HG02973 (cell line): ENCODE data around the gene CD2.

Experiments
- ATAC-seq: cut with Tn5 transposase; IDR thresholded peaks from one replicate; pipeline ENCODE4 v1.9.1; 2021; ENCODE audit warnings: moderate library complexity; ENCODE audit not compliant: unreplicated experiment

CD2 gene

DNA sequence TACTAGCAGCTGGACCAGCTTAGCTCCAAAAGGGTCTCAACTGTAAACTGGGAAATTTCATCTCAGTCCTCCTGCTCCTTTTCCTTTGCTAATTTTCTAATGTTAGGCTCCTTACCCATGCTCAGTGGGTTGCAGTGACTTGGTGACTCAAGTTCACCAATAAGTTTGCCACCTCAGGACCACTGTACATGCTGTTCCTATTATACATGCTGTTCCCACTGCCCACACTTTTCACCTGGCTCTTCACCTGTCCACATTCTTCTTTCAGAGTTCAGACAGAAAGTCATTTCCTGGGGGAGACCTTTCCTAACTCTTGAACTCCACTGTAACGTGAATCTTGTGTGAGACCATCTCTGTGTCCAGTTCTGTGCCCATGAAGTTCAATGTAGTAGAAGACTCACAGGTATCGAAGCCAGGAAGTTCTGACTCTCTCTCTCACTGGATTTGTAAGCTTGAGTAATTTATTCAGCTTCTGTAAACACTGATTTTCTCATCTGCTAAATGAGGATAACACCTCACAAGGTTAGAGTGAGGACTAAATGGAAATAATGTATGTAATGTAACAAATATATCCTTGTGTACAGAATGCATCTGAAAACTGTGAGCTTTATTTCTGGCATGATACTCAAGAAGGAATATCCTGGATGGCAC lies 17.9 kb downstream of the CD2 start:
- no peak for ATAC-seq

DNA sequence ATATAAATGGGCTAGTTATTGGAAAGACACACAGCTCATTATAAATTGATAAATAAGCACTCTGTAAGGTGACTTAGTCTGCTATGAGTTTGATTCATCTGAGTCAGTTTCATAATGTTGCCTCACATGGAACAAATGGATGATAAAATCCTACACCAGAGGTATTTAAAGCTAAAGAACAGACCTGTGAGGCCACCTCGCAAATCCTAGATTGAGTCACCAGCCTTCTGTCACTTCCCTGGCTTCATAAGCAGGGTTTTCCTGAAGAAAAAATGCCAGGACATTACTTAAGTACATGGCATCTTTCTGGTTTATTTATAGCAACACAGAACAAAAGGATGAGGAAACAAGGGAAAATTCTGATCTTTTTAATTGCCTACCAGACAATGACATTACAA lies 18.4 kb downstream of the CD2 start:
- no peak for ATAC-seq

DNA sequence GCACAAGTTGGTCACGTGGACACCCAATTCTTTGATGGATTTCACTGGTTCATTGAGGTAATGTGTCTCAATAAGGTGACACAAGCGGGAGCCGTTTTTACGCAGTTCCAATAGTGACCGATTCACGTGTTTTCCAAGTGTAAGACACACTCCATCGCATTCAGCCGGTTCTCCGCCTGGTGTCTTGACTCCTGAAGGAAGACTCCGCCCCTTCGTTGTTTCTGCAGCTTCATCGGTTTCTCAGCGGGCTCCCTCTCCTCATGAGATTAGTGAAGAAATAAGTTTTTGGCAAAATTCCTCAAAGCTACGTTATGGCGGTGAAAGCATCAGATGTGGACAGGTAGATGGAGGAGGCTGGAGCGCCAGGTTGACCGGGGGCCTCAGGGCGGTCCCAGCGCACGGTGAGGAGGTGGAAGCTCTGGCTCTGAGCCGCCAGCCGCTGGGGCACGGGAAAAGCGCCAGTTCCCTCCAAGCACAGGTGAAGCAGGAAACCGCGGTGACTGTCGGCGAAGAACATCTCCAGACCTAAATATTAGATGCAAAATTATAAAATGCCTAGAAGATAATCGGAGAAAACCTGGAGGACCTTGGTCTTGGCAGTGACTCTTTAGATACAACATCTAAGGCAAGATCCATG lies 21.0 kb downstream of the CD2 start:
- ATAC-seq = no peak

DNA sequence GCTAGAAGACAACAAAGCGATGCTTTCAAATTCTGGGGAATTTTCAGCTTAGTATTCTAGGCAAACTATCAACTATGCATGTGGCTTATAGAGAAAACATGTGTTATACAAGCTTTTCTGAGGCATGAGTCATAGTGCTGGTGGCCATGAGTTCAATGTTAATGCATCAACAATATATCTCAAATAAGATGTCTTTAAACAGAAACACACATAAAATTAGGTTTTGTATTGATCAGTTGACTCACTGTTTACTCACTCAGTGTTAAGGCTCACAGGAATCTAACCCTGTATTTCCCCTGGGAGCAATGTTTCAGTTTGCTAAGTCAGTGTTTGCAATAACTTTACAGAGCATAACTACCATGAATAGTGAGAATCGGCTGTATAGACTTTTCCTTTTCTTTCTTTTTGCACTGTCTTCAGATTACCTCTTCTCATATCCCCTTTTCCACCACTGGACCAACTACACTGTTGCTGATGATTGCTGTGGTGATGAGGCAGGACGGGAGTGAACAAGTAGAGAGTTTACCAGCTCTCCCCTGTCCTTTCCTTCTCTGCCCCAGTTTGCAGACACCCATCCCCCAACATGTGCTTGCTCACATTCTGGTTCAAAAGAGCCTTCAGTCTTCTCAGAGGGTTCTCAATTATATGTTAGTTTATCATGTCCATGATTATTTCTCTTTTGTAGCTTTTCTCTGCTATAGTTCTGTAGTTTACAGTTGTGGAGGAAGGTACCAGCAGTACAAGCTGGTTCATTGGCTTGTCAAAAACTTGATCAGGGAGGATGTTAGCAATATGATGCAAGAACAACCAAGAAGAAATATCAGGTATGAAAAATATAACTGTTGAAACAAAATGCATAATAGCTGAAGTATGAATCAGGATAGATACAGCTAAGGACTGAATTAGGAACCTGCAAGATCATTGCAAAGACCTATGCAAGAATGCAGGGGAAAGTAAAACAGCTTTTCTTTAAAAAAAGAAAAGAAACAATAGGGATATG lies 23.9 kb downstream of the CD2 start:
- no peak for ATAC-seq

DNA sequence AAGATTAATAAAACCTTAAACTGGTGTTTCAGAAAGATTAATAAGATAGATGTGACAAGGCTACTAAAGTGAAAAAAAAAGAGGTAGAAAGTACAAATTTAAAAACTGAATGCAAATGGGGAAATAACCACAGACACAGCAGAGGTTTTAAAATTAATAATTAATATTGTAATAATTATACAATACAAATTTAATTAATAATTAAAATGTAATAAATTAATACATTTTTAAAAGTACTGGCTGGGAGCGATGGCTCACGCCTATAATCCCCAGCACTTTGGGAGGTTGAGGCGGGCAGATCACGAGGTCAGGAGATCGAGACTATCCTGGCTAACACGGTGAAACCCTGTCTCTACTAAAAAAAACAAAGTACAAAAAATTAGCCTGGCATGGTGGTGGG lies 26.8 kb downstream of the CD2 start:
- no peak for ATAC-seq

DNA sequence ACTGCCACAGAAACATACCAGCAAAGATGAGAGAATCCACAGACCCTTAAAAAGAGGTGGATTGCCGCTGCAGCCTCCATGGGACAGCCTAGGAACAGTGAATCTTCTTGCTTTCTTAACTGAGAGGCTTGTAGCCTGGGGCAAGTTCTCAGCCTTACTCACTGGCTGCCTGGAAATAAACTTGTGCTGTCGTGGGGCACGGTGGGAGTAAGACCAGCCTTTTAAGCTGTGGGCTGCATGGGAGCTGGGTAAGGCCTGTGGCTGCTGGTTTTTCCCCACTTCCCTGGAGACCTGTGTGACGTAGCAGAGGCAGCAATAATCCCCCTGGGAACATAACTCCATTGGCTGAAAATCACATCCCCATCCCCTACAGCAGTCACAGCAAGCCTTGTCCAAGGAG lies 30.8 kb downstream of the CD2 start:
- no peak for ATAC-seq

DNA sequence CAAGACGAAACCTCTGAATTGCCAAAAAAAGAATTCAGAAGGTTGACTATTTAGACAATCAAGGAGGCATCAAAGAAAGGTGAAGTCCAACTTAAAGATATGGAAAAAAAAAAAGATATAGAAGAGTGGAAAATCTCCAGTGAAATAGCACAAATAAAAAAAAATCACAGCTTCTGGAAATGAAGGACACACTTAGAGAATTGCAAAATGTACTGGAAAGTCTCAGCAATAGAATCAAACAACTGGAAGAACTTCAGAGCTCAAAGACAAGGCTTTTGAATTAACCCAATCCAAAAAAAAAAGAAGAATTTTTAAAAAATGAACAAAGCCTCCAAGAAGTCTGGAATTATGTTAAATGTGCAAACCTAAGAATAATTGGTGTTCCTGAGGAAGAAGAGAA lies 31.8 kb downstream of the CD2 start:
- ATAC-seq = no peak

DNA sequence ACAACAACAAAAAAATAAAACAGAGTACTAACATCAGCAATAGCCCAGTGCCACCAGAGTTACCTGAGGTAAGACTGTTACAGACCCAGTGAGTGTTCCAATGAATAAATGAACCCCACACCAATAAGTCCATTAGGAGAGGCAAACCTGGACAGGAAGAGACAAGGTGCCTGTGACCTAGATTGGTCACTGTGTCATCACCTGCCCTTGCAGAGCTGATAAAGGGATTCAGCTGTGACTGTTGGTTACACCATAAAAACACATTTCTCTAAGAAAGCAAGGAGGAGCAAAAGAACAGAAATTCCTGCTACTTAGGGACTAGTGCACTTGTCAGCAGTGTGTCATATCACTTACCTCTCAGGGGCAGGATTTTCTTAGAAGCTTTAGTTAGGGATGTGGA lies 37.5 kb downstream of the CD2 start:
- no peak for ATAC-seq

DNA sequence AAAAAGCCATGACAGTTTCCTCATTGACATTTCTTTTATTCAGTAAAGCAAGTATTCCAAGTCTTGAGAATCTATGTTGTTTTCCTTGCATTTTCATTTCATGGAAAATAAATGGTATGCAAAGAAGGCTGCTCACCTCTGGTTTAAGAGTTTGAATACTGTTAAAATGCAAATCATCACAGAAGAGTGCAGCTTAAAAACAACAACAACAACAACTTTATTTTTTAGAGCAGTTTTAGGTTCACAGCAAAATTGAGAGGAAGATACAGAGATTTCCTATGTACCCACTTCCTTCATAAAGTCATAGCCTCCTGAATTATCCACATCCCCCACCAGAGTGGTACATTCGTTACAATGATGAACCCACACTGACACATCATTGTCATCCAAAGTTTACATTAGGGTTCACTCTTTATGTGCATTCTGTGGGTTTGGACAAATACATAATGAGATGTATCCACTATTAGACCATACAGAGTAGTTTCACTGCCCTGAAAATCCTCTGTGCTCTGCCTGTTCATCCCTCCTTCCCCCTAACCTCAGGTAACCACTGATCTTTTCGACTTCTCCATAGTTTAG lies 39.2 kb downstream of the CD2 start:
- ATAC-seq = no peak

DNA sequence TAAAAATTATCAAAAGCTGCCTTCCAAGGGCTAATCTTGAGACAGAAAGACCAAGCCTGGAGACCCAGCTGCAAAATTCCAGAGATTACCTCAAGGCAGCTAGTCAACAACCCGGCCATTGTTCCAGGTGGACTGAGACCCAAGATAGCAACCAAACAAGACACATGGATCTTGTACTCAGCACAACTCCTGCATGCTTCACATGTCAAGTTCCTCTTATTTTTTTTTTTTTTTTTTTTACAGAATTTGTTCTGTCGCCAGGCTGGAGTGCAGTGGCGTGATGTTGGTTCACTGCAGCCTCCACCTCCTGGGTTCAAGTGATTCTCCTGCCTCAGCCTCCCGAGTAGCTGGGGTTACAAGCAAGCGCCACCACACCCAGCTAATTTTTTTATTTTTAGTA lies 40.1 kb downstream of the CD2 start:
- no peak for ATAC-seq

DNA sequence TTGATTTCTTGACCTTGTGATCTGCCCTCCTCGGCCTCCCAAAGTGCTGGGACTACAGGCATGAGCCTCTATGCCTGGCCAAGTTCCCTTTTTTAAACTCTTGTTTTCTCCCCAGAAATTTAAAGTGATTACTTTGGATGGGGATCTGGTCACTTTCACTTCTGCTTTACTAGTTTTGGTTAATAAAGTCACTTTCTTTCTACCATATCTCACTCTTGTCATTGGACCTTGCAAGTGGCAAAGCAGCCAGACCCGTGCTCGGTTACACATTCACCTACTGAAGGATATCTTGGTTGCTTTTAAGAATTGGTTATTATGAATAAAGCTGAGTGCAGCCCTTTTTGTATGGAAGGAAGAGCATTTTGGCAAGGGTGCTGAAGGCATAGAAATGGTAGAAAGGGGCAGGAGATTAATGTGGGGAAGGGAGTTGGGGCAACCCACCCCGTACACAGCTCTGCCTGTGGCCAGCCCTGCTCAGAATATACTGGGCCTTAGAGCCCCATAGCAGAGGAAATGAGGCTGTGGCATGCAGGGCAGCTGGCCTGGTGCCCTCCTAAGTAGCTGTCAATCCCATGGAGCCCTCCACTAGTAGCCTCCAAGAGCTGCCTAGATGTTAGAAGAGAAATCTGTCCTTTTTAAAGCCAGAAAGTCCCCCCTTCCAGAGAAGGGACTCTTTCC lies 40.7 kb downstream of the CD2 start:
- peak; percentile 83 for ATAC-seq

DNA sequence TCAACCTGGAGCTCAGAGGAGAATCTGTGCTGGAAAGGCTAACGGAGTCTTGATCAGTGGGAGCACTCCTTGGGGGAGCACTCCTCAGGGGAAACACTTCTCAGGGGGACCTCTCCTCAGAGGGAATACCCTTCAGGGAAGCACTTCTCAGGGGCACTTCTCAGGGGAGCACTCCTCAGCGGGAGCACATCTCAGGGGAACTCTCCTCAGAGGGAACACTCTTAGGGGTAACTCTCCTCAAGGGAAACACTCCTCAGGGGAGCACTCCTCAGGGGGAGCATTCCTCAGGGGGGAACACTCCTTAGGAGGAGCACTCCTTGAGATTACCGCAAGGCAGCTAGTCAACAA lies 41.2 kb downstream of the CD2 start:
- no peak for ATAC-seq

DNA sequence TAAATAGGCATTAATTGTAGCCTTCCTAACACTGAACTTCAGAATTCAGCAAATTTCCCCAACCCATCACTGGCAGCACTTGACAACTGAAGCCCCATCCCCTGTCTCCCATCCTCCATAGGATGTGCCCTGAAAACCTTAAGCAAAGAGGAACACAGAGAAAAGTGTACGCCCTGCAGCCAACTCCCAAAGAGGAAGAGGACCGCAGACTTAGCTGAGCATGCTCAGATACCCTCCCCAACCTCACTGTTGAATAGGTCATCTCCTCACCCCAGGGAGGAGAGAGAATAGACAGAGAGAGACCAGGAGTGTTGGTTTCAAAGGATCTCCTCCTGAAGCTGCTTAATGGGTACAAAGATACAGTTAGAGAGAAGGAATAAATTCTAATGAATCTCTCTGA lies 50.5 kb downstream of the CD2 start:
- ATAC-seq = no peak

DNA sequence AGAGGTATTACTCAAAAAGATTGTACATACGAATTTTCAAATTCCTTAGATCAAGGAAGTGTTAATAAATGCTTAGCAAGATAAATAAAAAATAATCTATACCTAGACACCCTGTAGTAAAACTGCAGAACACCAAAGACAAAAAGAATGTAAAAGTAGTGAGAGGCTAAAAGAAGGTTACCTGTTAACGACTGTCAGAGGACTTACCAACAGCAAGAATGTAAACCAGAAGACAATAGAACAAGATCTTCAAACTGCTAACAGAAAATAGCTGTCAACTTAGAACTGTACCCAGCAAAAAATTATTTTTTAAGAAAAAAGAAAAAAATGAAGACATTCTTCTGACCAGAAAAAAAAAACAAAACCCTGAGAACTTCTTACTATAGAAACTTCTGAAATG lies 51.2 kb downstream of the CD2 start:
- no peak for ATAC-seq

DNA sequence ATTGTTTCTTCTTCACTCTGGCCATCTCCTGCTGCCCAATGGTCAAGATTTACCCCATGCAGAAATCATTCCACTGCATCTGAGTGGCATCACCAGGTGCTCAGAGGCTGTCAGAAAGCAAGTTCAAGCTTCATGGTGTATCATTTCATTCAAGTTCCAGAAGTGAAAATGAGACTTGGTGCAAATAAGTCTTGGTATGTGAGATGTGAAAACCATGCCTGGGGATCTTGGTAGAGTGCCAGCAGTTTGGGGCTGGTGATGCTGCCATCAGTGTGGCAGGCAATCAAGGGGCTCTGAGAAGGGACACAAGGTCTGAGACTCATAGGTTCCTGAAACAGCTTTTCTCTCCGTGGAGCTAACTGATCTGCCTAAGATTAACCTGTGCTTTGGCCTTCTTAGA lies 52.0 kb downstream of the CD2 start:
- no peak for ATAC-seq

DNA sequence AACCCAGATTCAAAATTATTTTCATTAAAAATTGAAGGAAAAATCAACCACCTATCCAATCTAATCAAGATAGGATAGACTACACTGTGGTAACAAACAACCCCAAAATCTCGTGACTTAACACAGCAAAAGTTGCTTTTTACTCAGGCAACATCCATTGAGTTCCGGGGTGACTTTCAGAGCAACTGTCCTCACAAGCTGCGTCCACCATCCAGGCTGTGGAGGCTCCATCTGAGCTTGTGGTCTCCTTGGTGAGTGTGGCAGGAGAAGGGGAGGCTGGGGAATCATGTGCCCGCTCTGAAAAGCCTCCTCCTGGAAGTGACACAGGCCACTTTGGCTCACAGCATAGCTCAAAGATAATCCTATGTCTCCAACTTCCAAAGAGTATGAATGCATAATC lies 52.4 kb downstream of the CD2 start:
- no peak for ATAC-seq

DNA sequence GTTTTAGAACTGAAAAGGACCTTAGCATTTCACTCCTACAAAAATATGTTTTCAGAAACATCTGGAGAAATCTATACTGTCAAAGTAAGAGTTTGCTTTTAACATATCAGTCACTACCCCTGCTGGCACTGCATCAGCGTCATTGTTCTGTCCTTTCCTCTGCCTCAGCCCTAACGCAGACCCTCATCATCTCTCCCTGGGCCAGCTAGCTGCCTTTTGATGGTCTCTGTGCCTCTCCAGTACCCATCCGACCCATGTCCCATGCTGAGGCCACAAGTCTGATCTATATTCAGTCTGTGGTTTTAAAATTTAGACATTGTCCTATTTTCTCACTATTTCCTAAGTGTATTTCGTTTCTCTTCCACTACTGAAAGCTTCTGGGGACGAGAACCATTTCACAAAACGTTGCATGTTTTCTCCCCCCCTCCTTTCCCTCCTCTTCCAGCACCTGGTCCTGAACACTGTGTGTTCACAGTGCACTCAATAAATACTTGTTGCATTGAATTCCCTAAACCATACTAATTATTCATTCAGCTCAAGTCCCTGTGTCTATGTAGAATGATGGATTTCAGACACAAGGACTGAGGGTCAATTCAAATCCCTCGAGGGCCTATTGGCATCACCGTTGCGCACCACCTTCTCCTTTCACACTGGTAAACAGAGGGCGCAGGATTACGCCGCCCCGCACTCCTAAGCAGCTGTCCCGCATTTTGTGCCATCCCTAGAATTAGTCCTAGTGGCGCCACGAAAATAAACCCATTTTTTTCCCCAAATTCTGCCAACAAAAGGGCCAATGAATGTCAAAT lies 53.4 kb downstream of the CD2 start:
- ATAC-seq = no peak

DNA sequence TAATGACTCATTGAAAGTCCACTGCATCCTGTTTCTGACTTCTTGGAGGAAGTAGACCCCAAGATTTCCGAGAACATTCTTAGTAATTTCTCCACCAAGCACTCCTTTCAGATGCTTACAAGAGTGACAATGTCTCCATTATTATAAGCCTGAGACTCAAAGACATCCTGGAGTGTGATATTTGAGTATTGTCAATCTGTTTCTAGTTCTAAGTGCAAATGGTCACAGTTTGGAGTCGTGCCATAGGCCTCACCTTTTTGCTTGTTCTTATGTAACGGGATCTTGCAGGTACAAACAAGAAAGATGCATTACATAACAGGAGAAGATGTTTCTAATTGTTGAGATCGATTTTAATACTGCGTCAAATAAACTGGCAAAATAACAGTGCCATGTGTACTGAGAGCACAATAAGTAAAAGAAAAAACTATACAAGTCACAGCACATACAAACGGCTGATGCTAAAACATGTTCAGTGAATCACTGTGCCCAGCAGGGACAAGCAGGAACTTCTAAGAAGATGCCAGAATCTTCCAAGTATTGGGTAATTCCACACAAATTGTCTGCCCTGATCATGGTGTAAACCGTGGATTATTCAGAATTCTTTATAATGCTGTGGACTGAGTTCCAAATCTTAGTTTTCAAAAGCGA lies 54.1 kb downstream of the CD2 start:
- no peak for ATAC-seq

DNA sequence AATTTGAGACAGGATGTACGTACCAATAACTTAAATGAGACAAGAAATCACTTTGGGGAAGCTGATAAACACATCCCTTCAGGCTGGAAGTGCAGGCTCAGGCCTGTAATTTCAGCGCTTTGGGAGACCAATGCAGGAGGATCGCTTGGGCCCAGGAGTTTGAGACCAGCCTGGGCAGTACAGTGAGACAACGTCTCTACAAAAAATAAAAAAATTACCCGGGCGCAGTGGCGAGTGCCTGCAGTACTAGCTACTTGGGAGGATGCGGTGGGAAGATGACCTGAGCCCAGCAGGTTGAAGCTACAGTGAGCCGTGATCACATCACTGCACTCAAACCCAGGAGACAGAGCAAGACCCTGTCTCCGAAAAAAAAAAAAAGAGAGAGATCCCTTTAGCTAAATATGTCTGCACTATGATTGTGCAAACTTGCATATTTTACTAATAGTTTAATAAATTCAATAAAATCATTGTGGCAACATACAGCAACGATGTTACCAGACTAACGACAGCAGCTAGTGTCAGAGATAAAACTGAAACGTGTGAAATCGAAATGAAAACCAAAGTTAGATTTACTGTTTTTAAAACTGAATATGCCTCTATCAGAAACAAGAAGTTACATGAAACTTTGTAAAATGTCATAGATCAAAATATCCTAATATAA lies 54.7 kb downstream of the CD2 start:
- no peak for ATAC-seq
